Liver (tissue), 9 donors: Measurements from ENCODE around the gene ATE1. TPM values are rescaled to one million over a fixed set of nuclear protein-coding genes. Genes with fewer than 3 reads are reported as not detected.

Experiments
- DNase-seq: peaks from one replicate; pipeline ENCODE4 v3.0.0-alpha.2; 2017; ENCODE audit warnings: low spot score
- H3K27ac ChIP-seq, 2 donors: one replicate each; pipeline ENCODE4 v1.7.0; 2013; ENCODE audit warnings: inconsistent platforms in 2 of 2, low read length in 2 of 2, control low read depth in 1 of 2, low read depth in 1 of 2, mild to moderate bottlenecking in 1 of 2
- H3K27me3 ChIP-seq, 4 donors: one replicate each; pipeline versions ENCODE4 v1.6.1 to v1.7.0; 2013; ENCODE audit warnings: low read length in 3 of 4, inconsistent platforms in 1 of 4, mild to moderate bottlenecking in 1 of 4, moderate library complexity in 1 of 4; ENCODE audit not compliant: control insufficient read depth in 4 of 4, insufficient read depth in 4 of 4
- H3K36me3 ChIP-seq, 4 donors: one replicate each; pipeline versions ENCODE4 v1.6.1 to v1.7.0; 2013; ENCODE audit warnings: low read length in 3 of 4, mild to moderate bottlenecking in 3 of 4, low read depth in 1 of 4, moderate library complexity in 1 of 4; ENCODE audit not compliant: control insufficient read depth in 4 of 4, insufficient read depth in 3 of 4
- H3K4me1 ChIP-seq, 4 donors: one replicate each; pipeline versions ENCODE4 v1.6.1 to v1.7.0; 2013; ENCODE audit warnings: low read length in 3 of 4, mild to moderate bottlenecking in 3 of 4, moderate library complexity in 1 of 4; ENCODE audit not compliant: control insufficient read depth in 4 of 4, insufficient read depth in 4 of 4
- H3K4me3 ChIP-seq, 3 donors: one replicate each; pipeline versions ENCODE4 v1.6.1 to v1.7.0; 2013; ENCODE audit warnings: low read length in 3 of 3, control low read depth in 1 of 3, low read depth in 1 of 3, mild to moderate bottlenecking in 1 of 3
- H3K9ac ChIP-seq, 2 donors: one replicate each; pipeline ENCODE4 v1.7.0; 2013; ENCODE audit warnings: low read length in 2 of 2, mild to moderate bottlenecking in 2 of 2, moderate library complexity in 2 of 2, control low read depth in 1 of 2, low read depth in 1 of 2
- H3K9me3 ChIP-seq, 4 donors: one replicate each; pipeline versions ENCODE4 v1.6.1 to v1.7.0; 2013; ENCODE audit warnings: low read length in 3 of 4; ENCODE audit not compliant: control insufficient read depth in 4 of 4
- ATF3 ChIP-seq: IDR thresholded peaks from 2 replicates; pipeline ENCODE4 v1.6.1; 2016; ENCODE audit warnings: antibody characterized with exemption
- EGR1 ChIP-seq, 2 donors: IDR thresholded peaks; 2 replicates each; pipeline ENCODE4 v1.6.1; 2016 to 2018; ENCODE audit warnings: antibody characterized with exemption in 2 of 2, low read depth in 2 of 2
- FOXA1 ChIP-seq: IDR thresholded peaks from 2 replicates; pipeline ENCODE4 v1.6.1; 2016; ENCODE audit warnings: antibody characterized with exemption
- FOXA2 ChIP-seq: IDR thresholded peaks from 2 replicates; pipeline ENCODE4 v1.6.1; 2016; ENCODE audit warnings: antibody characterized with exemption
- GABPA ChIP-seq, 2 donors: IDR thresholded peaks in 1 of 2; conservative IDR thresholded peaks in 1 of 2; 2 replicates each; pipeline ENCODE4 v1.6.1; 2016; ENCODE audit warnings: antibody characterized with exemption in 2 of 2, mild to moderate bottlenecking in 1 of 2, moderate library complexity in 1 of 2
- HNF4A ChIP-seq, 2 donors: conservative IDR thresholded peaks; 2 replicates each; pipeline ENCODE4 v1.6.1; 2016; ENCODE audit warnings: antibody characterized with exemption in 2 of 2, mild to moderate bottlenecking in 2 of 2
- HNF4G ChIP-seq: IDR thresholded peaks from 2 replicates; pipeline ENCODE4 v1.6.1; 2016; ENCODE audit warnings: antibody characterized with exemption
- JUND ChIP-seq, 2 donors: IDR thresholded peaks; 2 replicates each; pipeline ENCODE4 v1.6.1; 2016; ENCODE audit warnings: antibody characterized with exemption in 2 of 2
- NR2F2 ChIP-seq: IDR thresholded peaks from 2 replicates; pipeline ENCODE4 v1.6.1; 2016; ENCODE audit warnings: antibody characterized with exemption
- RAD21 ChIP-seq, 2 donors: IDR thresholded peaks; 2 replicates each; pipeline ENCODE4 v1.6.1; 2016; ENCODE audit warnings: antibody characterized with exemption in 2 of 2, mild to moderate bottlenecking in 2 of 2
- RXRA ChIP-seq, 2 donors: IDR thresholded peaks; 2 replicates each; pipeline ENCODE4 v1.6.1; 2017 to 2018; ENCODE audit warnings: antibody characterized with exemption in 2 of 2, mild to moderate bottlenecking in 1 of 2
- SP1 ChIP-seq: IDR thresholded peaks from 2 replicates; pipeline ENCODE4 v1.6.1; 2018; ENCODE audit warnings: antibody characterized with exemption, mild to moderate bottlenecking
- TAF1 ChIP-seq: conservative IDR thresholded peaks from 2 replicates; pipeline ENCODE4 v1.6.1; 2016; ENCODE audit warnings: antibody characterized with exemption, mild to moderate bottlenecking
- YY1 ChIP-seq: IDR thresholded peaks from 2 replicates; pipeline ENCODE4 v1.6.1; 2016; ENCODE audit warnings: antibody characterized with exemption, mild to moderate bottlenecking
- WGBS: extraction: QIAGEN DNeasy Blood & Tissue Kit; methylation state at CpG from one replicate; pipeline ENCODE4 v1.1.7; 2013; 5-methylcytosine and 5-hydroxymethylcytosine counted together
- polyA plus RNA-seq, 2 donors: library from polyadenylated mRNA; stranded (reverse) in 1 of 2; unstranded in 1 of 2; fragments of 200-250 nt in 1 of 2; fragments of >200 nt in 1 of 2; fragmentation: Nextera tagmentation in 1 of 2; extraction: Ambion mirVana in 1 of 2; gene quantifications; one replicate each; pipeline versions ENCODE4 v1.2.1 to v1.2.3, GENCODE V29; 2013 to 2015
- total RNA-seq, 2 donors: library from RNA; depleted of rRNA; stranded (reverse); fragments of >200 nt; gene quantifications; one replicate each; pipeline ENCODE4 v1.2.3, GENCODE V29; 2014
- TF ChIP-seq, protein P1 (sequence below): IDR thresholded peaks from 2 replicates; pipeline ENCODE4 v1.6.1; 2016; ENCODE audit warnings: antibody characterized with exemption
- TF ChIP-seq, protein P2 (sequence below): IDR thresholded peaks from 2 replicates; pipeline ENCODE4 v1.6.1; 2016; ENCODE audit warnings: antibody characterized with exemption
- TF ChIP-seq, protein P3 (sequence below): IDR thresholded peaks from 2 replicates; pipeline ENCODE4 v1.6.1; 2016; ENCODE audit warnings: antibody characterized with exemption, mild to moderate bottlenecking
- TF ChIP-seq, protein P4 (sequence below): fragments of 150-350 bp; IDR thresholded peaks from 2 replicates; pipeline ENCODE4 v1.5.1; 2017; ENCODE audit warnings: improper control_type of control experiment, low read depth, low read length; ENCODE audit not compliant: missing input control
- donor health status: healthy.
- donor health status: healthy.
- donor health status: healthy.
- donor health status: healthy.
- donor health status: healthy.

Gene ATE1
- total and polyA plus RNA-seq, 4 donors = 7.9 to 34.9 (median 13.5) TPM

DNA sequence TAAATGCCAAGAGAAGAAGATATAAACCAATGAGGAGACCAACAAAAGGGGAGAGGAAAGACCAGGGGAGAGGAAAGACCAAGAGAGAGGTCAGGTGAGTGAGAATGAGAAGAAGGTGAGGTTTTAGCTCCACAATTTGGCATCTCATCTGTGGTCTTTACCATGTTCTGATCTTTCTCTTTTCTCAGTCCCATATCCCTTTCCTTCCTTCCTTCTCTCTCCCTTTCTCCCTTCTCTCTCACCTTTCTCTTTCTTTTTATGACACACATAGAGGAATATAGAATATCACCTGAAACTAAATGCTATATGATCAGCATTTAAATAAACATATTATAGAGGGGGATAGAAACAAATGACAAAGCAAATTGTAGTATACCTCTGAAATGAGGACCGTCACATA is 57.4 kb downstream of the ATE1 start:
- H3K27ac ChIP-seq = no peak overlapping the region
- no peak for DNase-seq
- no peak overlapping the region for H3K4me3 ChIP-seq
- H3K4me1 ChIP-seq = no peaks in the 10 kb centered on the region
- H3K9ac ChIP-seq = no peak overlapping the region
- H3K9me3 ChIP-seq = no peaks in the 10 kb centered on the region
- no peak for TF ChIP-seq RXRA (IDR thresholded peaks at IDR 0.05)
- TF ChIP-seq, protein P1, sequence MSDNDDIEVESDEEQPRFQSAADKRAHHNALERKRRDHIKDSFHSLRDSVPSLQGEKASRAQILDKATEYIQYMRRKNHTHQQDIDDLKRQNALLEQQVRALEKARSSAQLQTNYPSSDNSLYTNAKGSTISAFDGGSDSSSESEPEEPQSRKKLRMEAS = no peak
- no peak for TF ChIP-seq ATF3
- TF ChIP-seq, protein P2, sequence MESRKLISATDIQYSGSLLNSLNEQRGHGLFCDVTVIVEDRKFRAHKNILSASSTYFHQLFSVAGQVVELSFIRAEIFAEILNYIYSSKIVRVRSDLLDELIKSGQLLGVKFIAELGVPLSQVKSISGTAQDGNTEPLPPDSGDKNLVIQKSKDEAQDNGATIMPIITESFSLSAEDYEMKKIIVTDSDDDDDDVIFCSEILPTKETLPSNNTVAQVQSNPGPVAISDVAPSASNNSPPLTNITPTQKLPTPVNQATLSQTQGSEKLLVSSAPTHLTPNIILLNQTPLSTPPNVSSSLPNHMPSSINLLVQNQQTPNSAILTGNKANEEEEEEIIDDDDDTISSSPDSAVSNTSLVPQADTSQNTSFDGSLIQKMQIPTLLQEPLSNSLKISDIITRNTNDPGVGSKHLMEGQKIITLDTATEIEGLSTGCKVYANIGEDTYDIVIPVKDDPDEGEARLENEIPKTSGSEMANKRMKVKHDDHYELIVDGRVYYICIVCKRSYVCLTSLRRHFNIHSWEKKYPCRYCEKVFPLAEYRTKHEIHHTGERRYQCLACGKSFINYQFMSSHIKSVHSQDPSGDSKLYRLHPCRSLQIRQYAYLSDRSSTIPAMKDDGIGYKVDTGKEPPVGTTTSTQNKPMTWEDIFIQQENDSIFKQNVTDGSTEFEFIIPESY = no peak
- no peak for TF ChIP-seq NR2F2
- no peak for TF ChIP-seq YY1
- TF ChIP-seq FOXA2 = no peak
- TF ChIP-seq SP1 = no peak
- no peak for TF ChIP-seq HNF4G
- no peak for TF ChIP-seq TAF1
- no peak for TF ChIP-seq GABPA (IDR thresholded peaks at IDR 0.05 in 1 of 2, conservative IDR thresholded peaks at IDR 0.05 in 1 of 2)
- no peak for TF ChIP-seq HNF4A (conservative IDR thresholded peaks at IDR 0.05)
- no peak for TF ChIP-seq FOXA1
- TF ChIP-seq EGR1 (IDR thresholded peaks at IDR 0.05; ENCODE audit: low read depth in 2 of 2) = no peak
- TF ChIP-seq, protein P3, sequence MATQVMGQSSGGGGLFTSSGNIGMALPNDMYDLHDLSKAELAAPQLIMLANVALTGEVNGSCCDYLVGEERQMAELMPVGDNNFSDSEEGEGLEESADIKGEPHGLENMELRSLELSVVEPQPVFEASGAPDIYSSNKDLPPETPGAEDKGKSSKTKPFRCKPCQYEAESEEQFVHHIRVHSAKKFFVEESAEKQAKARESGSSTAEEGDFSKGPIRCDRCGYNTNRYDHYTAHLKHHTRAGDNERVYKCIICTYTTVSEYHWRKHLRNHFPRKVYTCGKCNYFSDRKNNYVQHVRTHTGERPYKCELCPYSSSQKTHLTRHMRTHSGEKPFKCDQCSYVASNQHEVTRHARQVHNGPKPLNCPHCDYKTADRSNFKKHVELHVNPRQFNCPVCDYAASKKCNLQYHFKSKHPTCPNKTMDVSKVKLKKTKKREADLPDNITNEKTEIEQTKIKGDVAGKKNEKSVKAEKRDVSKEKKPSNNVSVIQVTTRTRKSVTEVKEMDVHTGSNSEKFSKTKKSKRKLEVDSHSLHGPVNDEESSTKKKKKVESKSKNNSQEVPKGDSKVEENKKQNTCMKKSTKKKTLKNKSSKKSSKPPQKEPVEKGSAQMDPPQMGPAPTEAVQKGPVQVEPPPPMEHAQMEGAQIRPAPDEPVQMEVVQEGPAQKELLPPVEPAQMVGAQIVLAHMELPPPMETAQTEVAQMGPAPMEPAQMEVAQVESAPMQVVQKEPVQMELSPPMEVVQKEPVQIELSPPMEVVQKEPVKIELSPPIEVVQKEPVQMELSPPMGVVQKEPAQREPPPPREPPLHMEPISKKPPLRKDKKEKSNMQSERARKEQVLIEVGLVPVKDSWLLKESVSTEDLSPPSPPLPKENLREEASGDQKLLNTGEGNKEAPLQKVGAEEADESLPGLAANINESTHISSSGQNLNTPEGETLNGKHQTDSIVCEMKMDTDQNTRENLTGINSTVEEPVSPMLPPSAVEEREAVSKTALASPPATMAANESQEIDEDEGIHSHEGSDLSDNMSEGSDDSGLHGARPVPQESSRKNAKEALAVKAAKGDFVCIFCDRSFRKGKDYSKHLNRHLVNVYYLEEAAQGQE = no peak
- TF ChIP-seq, protein P4, sequence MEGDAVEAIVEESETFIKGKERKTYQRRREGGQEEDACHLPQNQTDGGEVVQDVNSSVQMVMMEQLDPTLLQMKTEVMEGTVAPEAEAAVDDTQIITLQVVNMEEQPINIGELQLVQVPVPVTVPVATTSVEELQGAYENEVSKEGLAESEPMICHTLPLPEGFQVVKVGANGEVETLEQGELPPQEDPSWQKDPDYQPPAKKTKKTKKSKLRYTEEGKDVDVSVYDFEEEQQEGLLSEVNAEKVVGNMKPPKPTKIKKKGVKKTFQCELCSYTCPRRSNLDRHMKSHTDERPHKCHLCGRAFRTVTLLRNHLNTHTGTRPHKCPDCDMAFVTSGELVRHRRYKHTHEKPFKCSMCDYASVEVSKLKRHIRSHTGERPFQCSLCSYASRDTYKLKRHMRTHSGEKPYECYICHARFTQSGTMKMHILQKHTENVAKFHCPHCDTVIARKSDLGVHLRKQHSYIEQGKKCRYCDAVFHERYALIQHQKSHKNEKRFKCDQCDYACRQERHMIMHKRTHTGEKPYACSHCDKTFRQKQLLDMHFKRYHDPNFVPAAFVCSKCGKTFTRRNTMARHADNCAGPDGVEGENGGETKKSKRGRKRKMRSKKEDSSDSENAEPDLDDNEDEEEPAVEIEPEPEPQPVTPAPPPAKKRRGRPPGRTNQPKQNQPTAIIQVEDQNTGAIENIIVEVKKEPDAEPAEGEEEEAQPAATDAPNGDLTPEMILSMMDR = no peak
- 95% methylated on average over 1 of the region's 1 CpG for WGBS
- H3K36me3 ChIP-seq = peaks cover 0 to 23% (median 12%) of the 10 kb centered on the region in 4 donors
- H3K27me3 ChIP-seq = no peaks in the 10 kb centered on the region

GRCh38 chr10:121865554-121865953 is 62.3 kb downstream of the ATE1 start:
- 96% methylated on average over 4 of the region's 4 CpGs for WGBS
- TF ChIP-seq SP1 = no peak
- no peak for TF ChIP-seq RXRA (IDR thresholded peaks at IDR 0.05)
- no peak for TF ChIP-seq RAD21 (IDR thresholded peaks at IDR 0.05)
- no peak for TF ChIP-seq JUND (IDR thresholded peaks at IDR 0.05)
- no peak for TF ChIP-seq FOXA2
- TF ChIP-seq ATF3 = no peak
- no peak for DNase-seq
- H3K27me3 ChIP-seq = no peaks in the 10 kb centered on the region
- H3K9me3 ChIP-seq = no peaks in the 10 kb centered on the region
- H3K27ac ChIP-seq = no peak overlapping the region
- no peak overlapping the region for H3K9ac ChIP-seq
- H3K36me3 ChIP-seq = peaks cover 0 to 27% (median 13%) of the 10 kb centered on the region in 4 donors
- no peaks in the 10 kb centered on the region for H3K4me1 ChIP-seq
- H3K4me3 ChIP-seq = no peak overlapping the region
